Motor neuron (in vitro differentiated cells): ENCODE data around the gene AUTS2. TPM values are rescaled to one million over a fixed set of nuclear protein-coding genes. Genes with fewer than 3 reads are reported as not detected.

Source experiments
- ATAC-seq, 8 experiments: fragments of 200-7000 bp; cut with Tn5 transposase; replicated peaks in 6 of 8; 2 replicates each; pipeline ENCODE4 v1.8.0; 2021; ENCODE audit warnings: mild to moderate bottlenecking in 8 of 8, moderate library complexity in 8 of 8
- H3K27ac ChIP-seq, 2 donors: fragments of 250-450 bp; sonication (Bioruptor Pico); 2 replicates each; pipeline ENCODE4 v1.9.0; 2021; ENCODE audit warnings: antibody characterized with exemption in 2 of 2, mild to moderate bottlenecking in 2 of 2, moderate library complexity in 1 of 2
- H3K4me1 ChIP-seq, 2 donors: fragments of 250-450 bp; sonication (Bioruptor Pico); replicated peaks in 1 of 2; 2 replicates each; pipeline ENCODE4 v1.6.1; 2021; ENCODE audit warnings: antibody characterized with exemption in 2 of 2, mild to moderate bottlenecking in 2 of 2, moderate library complexity in 1 of 2
- H3K4me3 ChIP-seq, 5 donors: fragments of 250-450 bp; sonication (Bioruptor Pico); 2 replicates each; pipeline ENCODE4 v1.9.0; 2021; ENCODE audit warnings: antibody characterized with exemption in 5 of 5, mild to moderate bottlenecking in 5 of 5, moderate library complexity in 4 of 5
- WGBS, 10 experiments: fragments of 450-650 bp; shearing (Covaris generic); methylation state at CpG; one replicate each; pipeline ENCODE4 v1.0.0; 2022; 5-methylcytosine and 5-hydroxymethylcytosine counted together
- in situ Hi-C, 9 experiments: fragments of 400-800 bp; cut with MboI; loops; one replicate each; pipeline ENCODE4 v1.15.0; 2021; ENCODE audit warnings: low sequenced_read_pairs in 9 of 9, low pct_unique_long_range_greater_than_20kb in 2 of 9; ENCODE audit not compliant: unreplicated experiment in 9 of 9
- total RNA-seq, 8 experiments: library from RNA; unstranded; fragments of 300-600 nt; gene quantifications; 2 replicates each; pipeline versions ENCODE4 v1.2.3 to v1.2.4, GENCODE V29; 2022

AUTS2 gene
- total RNA-seq, 8 experiments from 2014 or later = 0.49 to 68.6 (median 32.2) TPM

- no peak overlapping the region for H3K27ac ChIP-seq
- peaks cover 38 to 62% of the 10 kb centered on the region in 2 donors for H3K4me1 ChIP-seq
- 11 to 77% (median 36%) methylated on average over 3 to 8 of the region's 8 CpGs for WGBS, 10 experiments
- in situ Hi-C loops = no loop called here
- H3K4me3 ChIP-seq = no peak overlapping the region
- peak in 3 of 8 experiments; percentile 39 to 57 (median 46) for ATAC-seq
These were observed 821.5 kb downstream of the AUTS2 start for GRCh38 chr7:70419526-70420380.

GRCh38 chr7:70420381-70420662 is 822.0 kb downstream of the AUTS2 start:
- in situ Hi-C loops = no loop called here
- Histone ChIP-seq H3K27ac (no peak overlapping the region), H3K4me3 (no peak overlapping the region), H3K4me1 (peaks cover 38 to 62% of the 10 kb centered on the region in 2 donors)
- no peak for ATAC-seq
- 0 to 43% (median 23%) methylated on average over 1 to 2 of the region's 2 CpGs; no CpG with 5 or more reads in 2 of the 10 experiments for WGBS, 10 experiments

- Histone ChIP-seq H3K4me1 (peaks cover 39 to 60% of the 10 kb centered on the region in 2 donors), H3K27ac (no peak overlapping the region), H3K4me3 (no peak overlapping the region)
- in situ Hi-C loops = no loop called here
- WGBS, 10 experiments = 0 to 82% (median 30%) methylated on average over 1 to 2 of the region's 2 CpGs; no CpG with 5 or more reads in 1 of the 10 experiments
- peak in 1 of 8 experiments; percentile 7 for ATAC-seq
These were observed 823.0 kb downstream of the AUTS2 start for GRCh38 chr7:70421319-70421718.

- in situ Hi-C loops = no loop called here
- 58 to 100% (median 79%) methylated on average over 2 to 10 of the region's 12 CpGs for WGBS, 10 experiments
- peak in 3 of 8 experiments; percentile 33 to 41 (median 34) for ATAC-seq
- Histone ChIP-seq H3K4me3 (no peak overlapping the region), H3K4me1 (peaks cover 14 to 31% of the 10 kb centered on the region in 2 donors), H3K27ac (no peak overlapping the region)
These were observed 828.1 kb downstream of the AUTS2 start for GRCh38 chr7:70426249-70426880.

GRCh38 chr7:70432567-70433001 is 834.3 kb downstream of the AUTS2 start:
- Histone ChIP-seq H3K27ac (no peak overlapping the region), H3K4me1 (peaks cover 25 to 50% of the 10 kb centered on the region in 2 donors), H3K4me3 (no peak overlapping the region)
- in situ Hi-C loops = no loop called here
- ATAC-seq = peak in 5 of 8 experiments; percentile 96 to 97 (median 96)
- WGBS, 10 experiments = 24 to 70% (median 45%) methylated on average over 1 to 8 of the region's 12 CpGs; no CpG with 5 or more reads in 3 of the 10 experiments

- H3K4me3 ChIP-seq = no peak overlapping the region
- WGBS, 10 experiments = 0 to 100% (median 80%) methylated on average over 1 to 2 of the region's 2 CpGs; no CpG with 5 or more reads in 3 of the 10 experiments
- ATAC-seq = no peak
- in situ Hi-C loops = no loop called here
- no peak overlapping the region for H3K27ac ChIP-seq
- H3K4me1 ChIP-seq = peaks cover 25 to 50% of the 10 kb centered on the region in 2 donors
These were observed 836.1 kb downstream of the AUTS2 start for GRCh38 chr7:70434376-70434775.

- H3K27ac ChIP-seq = no peak overlapping the region
- H3K4me1 ChIP-seq = peaks cover 25 to 49% of the 10 kb centered on the region in 2 donors
- WGBS, 10 experiments = 50 to 100% (median 71%) methylated on average over 1 of the region's 1 CpG; no CpG with 5 or more reads in 3 of the 10 experiments
- no peak overlapping the region for H3K4me3 ChIP-seq
- ATAC-seq = no peak
- in situ Hi-C loops = no loop called here
These were observed 836.5 kb downstream of the AUTS2 start for GRCh38 chr7:70434821-70435220.

GRCh38 chr7:70435634-70436033 is 837.4 kb downstream of the AUTS2 start:
- WGBS, 10 experiments = 0 to 83% (median 44%) methylated on average over 1 of the region's 1 CpG; no CpG with 5 or more reads in 3 of the 10 experiments
- in situ Hi-C loops = no loop called here
- ATAC-seq = no peak

GRCh38 chr7:70436790-70437350 is 838.6 kb downstream of the AUTS2 start:
- in situ Hi-C loops = no loop called here

More at GRCh38 chr7:70435634-70436033, 837.4 kb downstream of the AUTS2 start:
- Histone ChIP-seq H3K4me3 (no peak overlapping the region), H3K27ac (no peak overlapping the region), H3K4me1 (peaks cover 25 to 43% of the 10 kb centered on the region in 2 donors)

GRCh38 chr7:70439651-70440050 is 841.4 kb downstream of the AUTS2 start:
- no peak overlapping the region for H3K27ac ChIP-seq
- ATAC-seq = no peak
- H3K4me3 ChIP-seq = no peak overlapping the region
- WGBS, 10 experiments = 0 to 100% (median 85%) methylated on average over 1 to 2 of the region's 2 CpGs; no CpG with 5 or more reads in 1 of the 10 experiments
- H3K4me1 ChIP-seq = peaks cover 14 to 24% of the 10 kb centered on the region in 2 donors
- in situ Hi-C loops = no loop called here

More at GRCh38 chr7:70436790-70437350, 838.6 kb downstream of the AUTS2 start:
- WGBS, 10 experiments = 42 to 87% (median 65%) methylated on average over 1 to 5 of the region's 5 CpGs; no CpG with 5 or more reads in 2 of the 10 experiments
- Histone ChIP-seq H3K4me1 (peaks cover 25 to 39% of the 10 kb centered on the region in 2 donors), H3K27ac (peak overlapping the region in 1 of 2 donors; percentile 12), H3K4me3 (no peak overlapping the region)
- peak in 5 of 8 experiments; percentile 28 to 49 (median 42) for ATAC-seq

GRCh38 chr7:70446448-70447143 is 848.3 kb downstream of the AUTS2 start:
- no peak overlapping the region for H3K4me3 ChIP-seq
- peak in 5 of 8 experiments; percentile 47 to 75 (median 60) for ATAC-seq
- peaks cover 12 to 47% of the 10 kb centered on the region in 2 donors for H3K4me1 ChIP-seq
- in situ Hi-C loops = no loop called here
- 0 to 95% (median 84%) methylated on average over 1 to 7 of the region's 13 CpGs; no CpG with 5 or more reads in 4 of the 10 experiments for WGBS, 10 experiments
- H3K27ac ChIP-seq = peak overlapping the region in 1 of 2 donors; percentile 14

GRCh38 chr7:70448312-70448906 is 850.1 kb downstream of the AUTS2 start:
- H3K4me3 ChIP-seq = no peak overlapping the region
- in situ Hi-C loops = no loop called here
- peaks cover 12 to 47% of the 10 kb centered on the region in 2 donors for H3K4me1 ChIP-seq
- 14 to 68% (median 50%) methylated on average over 1 to 4 of the region's 4 CpGs; no CpG with 5 or more reads in 1 of the 10 experiments for WGBS, 10 experiments
- H3K27ac ChIP-seq = no peak overlapping the region
- peak in 5 of 8 experiments; percentile 25 to 77 (median 51) for ATAC-seq
